ENCODE data around the gene PPOX. TPM values are rescaled to one million over a fixed set of nuclear protein-coding genes. Genes with fewer than 3 reads are reported as not detected.

The PPOX gene
- total RNA-seq, 1 donor from 2014 or later, result 28.6 TPM

DNA sequence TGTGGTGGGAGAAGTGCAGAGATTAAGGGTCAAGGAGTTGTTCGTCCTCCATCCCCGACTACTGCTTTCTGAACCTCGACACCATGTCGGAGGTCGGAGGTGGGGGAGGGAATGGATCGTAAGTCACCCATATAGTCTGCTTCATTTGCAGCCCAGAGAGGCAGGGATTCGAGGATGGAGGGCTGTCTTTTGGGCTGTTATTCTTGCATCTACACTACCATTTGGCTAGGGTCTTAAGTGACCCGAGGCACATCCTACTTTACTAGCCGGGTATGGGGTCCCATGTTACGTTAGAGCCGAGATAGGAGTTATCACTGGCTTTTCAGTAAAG lies 6.3 kb upstream of the PPOX start:
- H3K9me3 Mint-ChIP-seq, result no peaks in the 10 kb centered on the region
- peaks cover 51% of the 10 kb centered on the region for H3K4me1 Mint-ChIP-seq
- H3K4me3 Mint-ChIP-seq, result peak overlapping the region; percentile 91
- intact Hi-C loops (cut with micrococcal nuclease), result loop anchor here (2.0 kb wide), 1 partner anchor 17 kb away; the partner anchor contains the start of gene B4GALT3
- no peak for DNase-seq
- peak overlapping the region; percentile 93 for H3K27ac Mint-ChIP-seq
- H3K27me3 Mint-ChIP-seq, result no peaks in the 10 kb centered on the region
- peaks cover 61% of the 10 kb centered on the region for H3K36me3 Mint-ChIP-seq (ENCODE audit: low read depth)

DNA sequence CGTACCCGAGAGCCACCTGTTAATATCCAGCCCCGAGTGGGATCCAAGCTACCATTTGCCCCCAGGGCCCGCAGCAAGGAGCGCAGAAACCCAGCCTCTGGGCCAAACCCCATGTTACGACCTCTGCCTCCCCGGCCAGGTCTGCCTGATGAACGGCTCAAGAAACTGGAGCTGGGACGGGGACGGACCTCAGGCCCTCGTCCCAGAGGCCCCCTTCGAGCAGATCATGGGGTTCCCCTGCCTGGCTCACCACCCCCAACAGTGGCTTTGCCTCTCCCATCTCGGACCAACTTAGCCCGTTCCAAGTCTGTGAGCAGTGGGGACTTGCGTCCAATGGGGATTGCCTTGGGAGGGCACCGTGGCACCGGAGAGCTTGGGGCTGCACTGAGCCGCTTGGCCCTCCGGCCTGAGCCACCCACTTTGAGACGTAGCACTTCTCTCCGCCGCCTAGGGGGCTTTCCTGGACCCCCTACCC lies 5.5 kb upstream of the PPOX start:
- peak overlapping the region; percentile 91 for H3K4me3 Mint-ChIP-seq
- H3K4me1 Mint-ChIP-seq, result peaks cover 50% of the 10 kb centered on the region
- intact Hi-C loops (cut with micrococcal nuclease), result no loop called here
- H3K36me3 Mint-ChIP-seq (ENCODE audit: low read depth), result peaks cover 59% of the 10 kb centered on the region
- H3K27me3 Mint-ChIP-seq, result no peaks in the 10 kb centered on the region
- H3K27ac Mint-ChIP-seq, result peak overlapping the region; percentile 93
- DNase-seq, result no peak
- no peaks in the 10 kb centered on the region for H3K9me3 Mint-ChIP-seq

DNA sequence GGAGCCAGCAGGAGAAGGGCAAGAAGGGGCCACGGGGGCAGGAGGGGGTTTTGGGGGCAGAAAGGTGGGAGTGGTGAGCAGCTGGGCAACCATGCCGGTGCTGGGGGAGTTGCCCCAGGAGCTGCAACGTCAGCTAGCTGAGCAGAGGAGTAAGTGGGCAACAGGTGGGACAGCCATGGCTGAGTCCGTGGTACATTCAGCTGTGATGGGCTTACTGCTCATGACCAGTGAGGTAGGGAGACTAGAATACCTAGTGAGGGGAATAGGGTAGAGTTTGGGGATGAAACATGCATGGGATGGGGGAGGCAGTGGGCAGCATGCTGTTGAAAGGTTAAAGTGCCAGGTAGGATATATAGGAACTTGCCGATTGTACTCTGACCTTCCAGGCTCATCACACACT lies 4.6 kb upstream of the PPOX start:
- DNase-seq, result no peak
- no peak overlapping the region for H3K27ac Mint-ChIP-seq
- H3K36me3 Mint-ChIP-seq (ENCODE audit: low read depth), result peaks cover 57% of the 10 kb centered on the region
- no peaks in the 10 kb centered on the region for H3K27me3 Mint-ChIP-seq
- intact Hi-C loops (cut with micrococcal nuclease), result no loop called here
- peak overlapping the region; percentile 91 for H3K4me3 Mint-ChIP-seq
- H3K9me3 Mint-ChIP-seq, result no peaks in the 10 kb centered on the region
- peaks cover 53% of the 10 kb centered on the region for H3K4me1 Mint-ChIP-seq

DNA sequence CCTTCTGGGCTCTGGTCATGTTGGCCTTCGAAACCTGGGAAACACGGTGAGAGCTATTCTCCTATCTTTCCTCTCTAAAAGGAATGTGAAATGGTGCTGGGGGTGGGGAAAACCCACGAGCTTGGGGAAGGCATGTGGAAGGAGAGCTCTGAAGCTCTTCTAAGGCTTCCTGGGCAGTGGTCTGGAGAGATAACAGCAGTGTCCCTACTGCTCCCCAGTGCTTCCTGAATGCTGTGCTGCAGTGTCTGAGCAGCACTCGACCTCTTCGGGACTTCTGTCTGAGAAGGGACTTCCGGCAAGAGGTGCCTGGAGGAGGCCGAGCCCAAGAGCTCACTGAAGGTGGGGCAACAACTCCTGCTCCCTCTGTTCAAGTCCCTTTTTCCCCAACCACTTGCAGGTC lies 4.2 kb upstream of the PPOX start:
- H3K27ac Mint-ChIP-seq, result no peak overlapping the region
- peaks cover 55% of the 10 kb centered on the region for H3K4me1 Mint-ChIP-seq
- DNase-seq, result no peak
- intact Hi-C loops (cut with micrococcal nuclease), result no loop called here
- no peak overlapping the region for H3K4me3 Mint-ChIP-seq
- no peaks in the 10 kb centered on the region for H3K9me3 Mint-ChIP-seq
- peaks cover 53% of the 10 kb centered on the region for H3K36me3 Mint-ChIP-seq (ENCODE audit: low read depth)
- no peaks in the 10 kb centered on the region for H3K27me3 Mint-ChIP-seq

DNA sequence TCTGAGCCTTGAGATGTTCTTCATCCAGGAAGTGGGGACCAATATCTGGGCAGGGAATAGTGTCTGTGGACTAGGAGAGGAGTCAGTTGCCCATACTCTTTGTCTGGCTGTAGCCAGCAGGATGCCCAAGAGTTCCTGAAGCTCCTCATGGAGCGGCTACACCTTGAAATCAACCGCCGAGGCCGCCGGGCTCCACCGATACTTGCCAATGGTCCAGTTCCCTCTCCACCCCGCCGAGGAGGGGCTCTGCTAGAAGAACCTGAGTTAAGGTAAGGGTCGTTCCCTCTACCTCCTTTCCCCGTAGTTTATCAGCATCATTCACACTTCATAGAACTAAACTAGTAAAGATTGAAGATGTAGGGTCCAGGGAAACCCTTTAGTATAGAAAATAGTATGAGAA lies 3.4 kb upstream of the PPOX start:
- Mint-ChIP-seq H3K27me3 (no peaks in the 10 kb centered on the region), H3K4me1 (peaks cover 54% of the 10 kb centered on the region), H3K9me3 (no peaks in the 10 kb centered on the region), H3K36me3 (ENCODE audit: low read depth) (peaks cover 48% of the 10 kb centered on the region), H3K27ac (peak overlapping the region; percentile 8), H3K4me3 (no peak overlapping the region)
- no peak for DNase-seq
- intact Hi-C loops (cut with micrococcal nuclease), result no loop called here

DNA sequence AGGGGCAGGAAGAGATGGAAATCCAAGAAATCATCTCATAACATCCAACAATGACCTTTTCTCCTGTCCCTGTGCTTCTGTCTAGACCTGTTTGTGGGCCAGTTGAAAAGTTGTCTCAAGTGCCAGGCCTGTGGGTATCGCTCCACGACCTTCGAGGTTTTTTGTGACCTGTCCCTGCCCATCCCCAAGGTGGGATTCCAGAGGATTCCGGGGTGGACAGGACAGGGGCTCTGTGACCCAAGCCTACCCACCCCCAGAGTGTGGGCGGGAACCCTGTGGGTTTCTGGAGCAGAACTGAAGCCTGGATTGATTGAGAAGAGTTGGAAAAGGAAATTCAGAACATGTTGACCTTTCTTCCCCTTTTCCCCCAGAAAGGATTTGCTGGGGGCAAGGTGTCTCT lies 2.4 kb upstream of the PPOX start:
- intact Hi-C loops (cut with micrococcal nuclease), result no loop called here
- H3K27ac Mint-ChIP-seq, result peak overlapping the region; percentile 98
- peaks cover 53% of the 10 kb centered on the region for H3K4me1 Mint-ChIP-seq

DNA sequence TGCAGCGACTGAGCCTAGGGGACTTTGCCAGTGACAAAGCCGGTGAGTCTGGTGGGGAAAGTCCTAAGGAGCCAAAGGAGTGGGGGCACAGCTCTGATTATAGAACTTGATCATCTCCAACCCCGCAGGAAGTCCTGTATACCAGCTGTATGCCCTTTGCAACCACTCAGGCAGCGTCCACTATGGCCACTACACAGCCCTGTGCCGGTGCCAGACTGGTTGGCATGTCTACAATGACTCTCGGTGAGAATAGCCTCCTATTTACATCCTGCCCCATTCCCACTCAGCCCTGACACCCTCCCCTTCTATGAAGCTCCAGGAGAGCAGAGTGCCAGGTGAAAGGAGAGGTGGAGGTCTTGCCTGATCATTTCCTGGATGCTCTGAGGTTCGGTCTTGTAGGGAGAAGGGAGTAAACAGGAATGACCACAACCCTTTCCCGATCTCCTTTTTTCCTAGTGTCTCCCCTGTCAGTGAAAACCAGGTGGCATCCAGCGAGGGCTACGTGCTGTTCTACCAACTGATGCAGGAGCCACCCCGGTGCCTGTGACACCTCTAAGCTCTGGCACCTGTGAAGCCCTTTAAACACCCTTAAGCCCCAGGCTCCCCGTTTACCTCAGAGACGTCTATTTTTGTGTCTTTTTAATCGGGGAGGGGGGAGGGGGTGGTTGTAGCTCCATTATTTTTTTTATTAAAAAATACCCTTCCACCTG lies 1.2 kb upstream of the PPOX start:
- Mint-ChIP-seq H3K9me3 (no peaks in the 10 kb centered on the region), H3K4me1 (peaks cover 49% of the 10 kb centered on the region), H3K4me3 (peak overlapping the region; percentile 83), H3K27ac (peak overlapping the region; percentile 98), H3K36me3 (ENCODE audit: low read depth) (peaks cover 44% of the 10 kb centered on the region), H3K27me3 (no peaks in the 10 kb centered on the region)
- peak; percentile 65 for DNase-seq
- intact Hi-C loops (cut with micrococcal nuclease), result no loop called here

More for the DNA sequence above, 2.4 kb upstream of the PPOX start:
- Mint-ChIP-seq H3K27me3 (no peaks in the 10 kb centered on the region), H3K4me3 (no peak overlapping the region), H3K36me3 (ENCODE audit: low read depth) (peaks cover 44% of the 10 kb centered on the region), H3K9me3 (no peaks in the 10 kb centered on the region)
- DNase-seq, result no peak

DNA sequence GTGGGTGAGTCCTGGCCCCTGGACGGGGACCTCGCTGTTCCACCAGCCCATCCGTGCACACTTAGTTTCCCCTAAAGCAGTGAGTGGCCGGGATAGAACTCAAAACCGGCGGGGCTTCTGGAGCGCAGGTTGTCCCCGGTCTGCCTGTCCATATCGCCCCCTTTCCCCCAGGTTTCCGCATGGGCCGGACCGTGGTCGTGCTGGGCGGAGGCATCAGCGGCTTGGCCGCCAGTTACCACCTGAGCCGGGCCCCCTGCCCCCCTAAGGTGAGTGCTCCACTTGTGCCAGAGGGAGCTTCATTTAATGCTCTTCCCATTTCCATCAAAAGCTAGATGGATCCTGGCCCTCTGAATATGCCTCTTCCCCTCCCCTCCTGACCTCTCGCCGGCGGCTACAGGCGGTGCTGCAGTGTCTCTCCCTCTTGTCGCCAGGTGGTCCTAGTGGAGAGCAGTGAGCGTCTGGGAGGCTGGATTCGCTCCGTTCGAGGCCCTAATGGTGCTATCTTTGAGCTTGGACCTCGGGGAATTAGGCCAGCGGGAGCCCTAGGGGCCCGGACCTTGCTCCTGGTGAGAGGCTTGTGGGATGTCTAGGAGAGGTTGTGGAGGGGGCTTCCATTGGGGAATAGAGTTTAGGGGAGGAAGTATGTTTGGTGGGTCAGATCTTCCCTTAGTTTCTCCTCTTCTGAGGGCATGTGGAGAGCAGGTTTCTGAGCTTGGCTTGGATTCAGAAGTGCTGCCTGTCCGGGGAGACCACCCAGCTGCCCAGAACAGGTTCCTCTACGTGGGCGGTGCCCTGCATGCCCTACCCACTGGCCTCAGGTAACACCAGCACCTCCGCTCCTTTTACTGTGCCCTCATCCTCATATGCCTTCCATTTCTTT lies 683 bp downstream of the PPOX start:
- no peaks in the 10 kb centered on the region for H3K9me3 Mint-ChIP-seq
- H3K27ac Mint-ChIP-seq, result peak overlapping the region; percentile 98
- peaks cover 39% of the 10 kb centered on the region for H3K4me1 Mint-ChIP-seq
- no peak for DNase-seq
- no peaks in the 10 kb centered on the region for H3K27me3 Mint-ChIP-seq
- H3K36me3 Mint-ChIP-seq (ENCODE audit: low read depth), result peaks cover 49% of the 10 kb centered on the region
- H3K4me3 Mint-ChIP-seq, result peak overlapping the region; percentile 83
- intact Hi-C loops (cut with micrococcal nuclease), result loop anchor here (1.0 to 2.0 kb wide), 4 partner anchors 10 to 35 kb away; partner anchors contain the start of genes B4GALT3, DEDD and UFC1

DNA sequence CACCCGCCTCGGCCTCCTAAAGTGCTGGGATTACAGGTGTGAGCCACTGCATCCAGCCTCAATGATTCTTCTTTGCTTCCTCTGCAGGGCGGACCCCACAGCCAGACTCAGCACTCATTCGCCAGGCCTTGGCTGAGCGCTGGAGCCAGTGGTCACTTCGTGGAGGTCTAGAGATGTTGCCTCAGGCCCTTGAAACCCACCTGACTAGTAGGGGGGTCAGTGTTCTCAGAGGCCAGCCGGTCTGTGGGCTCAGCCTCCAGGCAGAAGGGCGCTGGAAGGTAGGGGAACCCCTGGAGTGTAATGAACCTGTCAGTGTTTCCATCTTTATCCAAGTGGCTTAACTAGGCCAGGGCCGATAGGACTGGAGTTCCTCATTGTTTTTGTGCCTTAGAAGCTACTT lies 2.7 kb downstream of the PPOX start:
- intact Hi-C loops (cut with micrococcal nuclease), result no loop called here
- H3K27me3 Mint-ChIP-seq, result no peaks in the 10 kb centered on the region
- peak overlapping the region; percentile 37 for H3K27ac Mint-ChIP-seq

DNA sequence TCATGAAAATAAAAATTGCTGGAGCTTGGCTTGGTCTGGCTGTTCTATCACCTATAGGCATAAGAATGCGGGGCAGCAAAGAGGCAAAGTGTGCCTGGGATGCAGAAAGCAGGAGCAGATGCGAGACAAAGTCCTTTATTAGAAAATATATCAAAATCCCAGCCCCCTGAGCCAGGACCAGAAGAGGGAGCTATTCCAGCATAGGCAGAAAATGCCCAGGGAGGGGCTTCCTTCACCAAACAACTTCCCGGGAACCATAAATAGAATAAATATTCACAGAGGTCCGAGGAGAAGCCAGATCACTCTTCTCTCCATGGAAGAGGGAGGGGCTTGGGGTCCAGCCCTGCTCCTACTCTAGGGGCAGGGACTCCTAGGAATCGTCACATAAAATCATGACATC lies 5.0 kb downstream of the PPOX start:
- Mint-ChIP-seq H3K27me3 (no peaks in the 10 kb centered on the region), H3K27ac (no peak overlapping the region), H3K9me3 (no peaks in the 10 kb centered on the region), H3K4me3 (no peak overlapping the region), H3K4me1 (peaks cover 40% of the 10 kb centered on the region), H3K36me3 (ENCODE audit: low read depth) (peaks cover 59% of the 10 kb centered on the region)
- no peak for DNase-seq
- intact Hi-C loops (cut with micrococcal nuclease), result no loop called here

More for the DNA sequence above, 2.7 kb downstream of the PPOX start:
- Mint-ChIP-seq H3K9me3 (no peaks in the 10 kb centered on the region), H3K4me3 (no peak overlapping the region), H3K36me3 (ENCODE audit: low read depth) (peaks cover 50% of the 10 kb centered on the region), H3K4me1 (peaks cover 37% of the 10 kb centered on the region)
- no peak for DNase-seq

DNA sequence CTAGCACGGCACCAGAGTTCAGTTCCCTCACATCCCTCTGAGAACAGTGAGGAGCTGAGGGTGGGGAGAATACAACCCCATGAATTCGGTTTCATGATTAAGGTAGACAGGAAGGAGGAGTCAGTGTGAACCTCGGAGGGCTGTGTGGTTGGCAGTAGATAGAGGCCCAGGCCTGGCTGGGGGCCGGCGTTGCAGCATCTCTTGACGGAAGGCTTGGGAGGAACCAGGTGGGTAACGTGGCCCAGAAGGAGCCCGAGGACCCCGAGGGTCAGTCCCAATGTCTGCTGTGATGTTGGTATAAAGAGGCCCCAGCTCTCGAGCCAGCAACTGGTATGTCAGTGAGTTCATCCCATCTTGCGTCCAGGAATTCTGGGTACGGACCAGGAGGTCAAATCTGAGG lies 5.5 kb downstream of the PPOX start:
- H3K4me3 Mint-ChIP-seq, result no peak overlapping the region
- intact Hi-C loops (cut with micrococcal nuclease), result no loop called here
- peaks cover 63% of the 10 kb centered on the region for H3K36me3 Mint-ChIP-seq (ENCODE audit: low read depth)
- H3K27ac Mint-ChIP-seq, result no peak overlapping the region
- no peak for DNase-seq
- H3K27me3 Mint-ChIP-seq, result no peaks in the 10 kb centered on the region
- peaks cover 44% of the 10 kb centered on the region for H3K4me1 Mint-ChIP-seq
- no peaks in the 10 kb centered on the region for H3K9me3 Mint-ChIP-seq

DNA sequence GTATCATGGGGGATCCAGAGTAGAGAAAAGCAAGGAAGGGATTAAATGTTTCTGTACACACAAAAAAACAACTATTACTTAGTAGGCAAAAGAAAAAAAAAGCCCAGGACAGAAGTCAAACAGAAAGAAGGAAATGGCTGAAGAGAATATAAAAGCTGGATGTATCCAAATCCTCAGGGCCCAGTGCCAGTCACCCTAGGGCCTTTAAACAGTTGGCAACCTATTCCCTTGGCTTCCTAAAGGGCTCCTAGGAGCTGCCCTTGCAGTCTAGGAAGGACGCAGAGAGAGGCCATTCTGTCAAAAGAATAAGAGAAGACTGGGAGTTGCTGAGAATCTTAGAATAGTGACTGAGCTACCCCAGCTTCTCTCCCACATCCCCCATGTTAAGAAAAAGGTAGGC lies 6.1 kb downstream of the PPOX start:
- peaks cover 42% of the 10 kb centered on the region for H3K4me1 Mint-ChIP-seq
- intact Hi-C loops (cut with micrococcal nuclease), result no loop called here
- no peak for DNase-seq
- H3K9me3 Mint-ChIP-seq, result no peaks in the 10 kb centered on the region
- no peak overlapping the region for H3K27ac Mint-ChIP-seq
- no peak overlapping the region for H3K4me3 Mint-ChIP-seq
- H3K27me3 Mint-ChIP-seq, result no peaks in the 10 kb centered on the region
- H3K36me3 Mint-ChIP-seq (ENCODE audit: low read depth), result peaks cover 65% of the 10 kb centered on the region

DNA sequence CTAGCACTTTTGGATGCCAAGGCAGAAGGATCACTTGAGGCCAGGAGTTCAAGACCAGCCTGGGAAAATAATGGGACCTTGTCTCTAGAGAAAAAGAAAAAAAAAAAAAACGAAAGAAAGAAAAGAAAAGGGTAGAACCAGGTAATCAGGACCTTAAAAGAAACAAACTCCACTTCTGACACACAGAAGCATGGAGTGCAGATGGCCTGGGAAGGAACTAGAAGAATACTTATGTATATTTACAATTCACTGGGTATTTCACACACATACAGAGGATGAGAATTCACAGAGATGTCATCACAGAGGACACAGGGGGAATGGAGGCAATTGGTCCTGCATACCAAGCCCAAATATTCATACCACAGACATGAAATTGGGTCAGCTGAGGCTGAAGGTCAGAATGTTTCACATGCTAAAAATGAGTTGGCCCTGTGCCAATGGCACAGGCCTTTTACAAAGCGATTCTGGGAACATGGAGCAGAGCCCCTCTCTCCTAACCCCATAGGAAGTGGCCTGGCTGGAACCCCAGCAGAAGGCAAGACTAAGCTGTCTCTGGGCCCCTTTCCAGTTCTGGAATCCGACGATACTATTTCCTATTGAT lies 6.7 kb downstream of the PPOX start:
- Mint-ChIP-seq H3K9me3 (no peaks in the 10 kb centered on the region), H3K4me3 (no peak overlapping the region), H3K27ac (no peak overlapping the region), H3K27me3 (no peaks in the 10 kb centered on the region), H3K4me1 (peaks cover 45% of the 10 kb centered on the region), H3K36me3 (ENCODE audit: low read depth) (peaks cover 65% of the 10 kb centered on the region)
- intact Hi-C loops (cut with micrococcal nuclease), result no loop called here
- no peak for DNase-seq

DNA sequence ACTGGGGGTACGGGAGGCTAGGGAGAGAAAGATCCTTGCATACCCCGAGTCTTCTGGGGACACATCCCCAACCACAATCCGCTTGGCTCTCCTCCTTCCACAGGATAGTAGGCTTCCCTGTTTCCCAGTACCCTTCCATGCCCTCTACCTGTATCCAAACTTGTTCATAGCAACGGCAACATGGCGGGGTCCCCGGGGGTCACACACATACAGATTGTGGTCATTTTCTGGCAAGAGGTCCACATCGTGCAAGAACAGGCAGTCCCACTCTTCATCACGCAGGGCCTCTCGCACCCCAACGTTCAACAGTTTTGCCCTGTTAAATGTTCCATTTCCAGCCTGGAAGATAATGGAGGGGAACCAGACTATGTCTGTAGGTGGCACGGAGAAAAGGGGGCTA lies 7.5 kb downstream of the PPOX start:
- DNase-seq, result no peak
- Mint-ChIP-seq H3K27me3 (no peaks in the 10 kb centered on the region), H3K4me1 (peaks cover 47% of the 10 kb centered on the region), H3K4me3 (no peak overlapping the region), H3K9me3 (no peaks in the 10 kb centered on the region), H3K36me3 (ENCODE audit: low read depth) (peaks cover 65% of the 10 kb centered on the region), H3K27ac (no peak overlapping the region)
- intact Hi-C loops (cut with micrococcal nuclease), result no loop called here
